ENCODE results near the gene GBE1.

- no peak for TF ChIP-seq CTCF (IDR thresholded peaks at IDR 0.05)
- TF ChIP-seq POLR2A (IDR thresholded peaks at IDR 0.05), result no peak
Observed at GRCh38 chr3:81764665-81765064, 3.2 kb upstream of the GBE1 start.
